OCI-LY1 (cell line): Measurements from ENCODE around the gene PARD3.

Experiments
- CTCF ChIP-seq: fragments of 200-600 bp; sonication (generic), shearing (Covaris generic); IDR thresholded peaks from 2 replicates; pipeline ENCODE4 v1.5.1; 2017; ENCODE audit warnings: mild to moderate bottlenecking, antibody characterized with exemption, low read length, moderate library complexity, mixed read lengths
- EZH2 ChIP-seq: fragments of 200-600 bp; sonication (generic), shearing (Covaris generic); IDR thresholded peaks from 2 replicates; pipeline ENCODE4 v1.8.0; 2017; ENCODE audit warnings: borderline replicate concordance, mixed run types, mild to moderate bottlenecking, antibody characterized with exemption, low read length, moderate library complexity, mixed read lengths

GRCh38 chr10:34526186-34526585 is 288.9 kb downstream of the PARD3 start:
- TF ChIP-seq CTCF (no peak), EZH2 (no peak)
